Measurements from ENCODE around the gene SLC26A11.

- TF ChIP-seq SPI1 (IDR thresholded peaks at IDR 0.05; ENCODE audit: borderline replicate concordance, low read depth), result no peak
- TF ChIP-seq CTCF (IDR thresholded peaks at IDR 0.05; ENCODE audit: insufficient read depth, low read length), result no peak
- no peak for TF ChIP-seq POLR2AphosphoS5 (IDR thresholded peaks at IDR 0.05; ENCODE audit: low read depth)
These were observed 15.4 kb upstream of the SLC26A11 start for GRCh38 chr17:80204626-80205468.
